ENCODE data around the gene CRABP2. TPM values are rescaled to one million over a fixed set of nuclear protein-coding genes. Genes with fewer than 3 reads are reported as not detected.
A peak's percentile ranks its signal among the peaks of the same experiment; 100 is the strongest.

CRABP2 gene
- total and polyA plus RNA-seq, 2 donors (not counting 1 experiment from before 2014, with no cell fraction given), result 0.89 to 1.2 TPM

DNA sequence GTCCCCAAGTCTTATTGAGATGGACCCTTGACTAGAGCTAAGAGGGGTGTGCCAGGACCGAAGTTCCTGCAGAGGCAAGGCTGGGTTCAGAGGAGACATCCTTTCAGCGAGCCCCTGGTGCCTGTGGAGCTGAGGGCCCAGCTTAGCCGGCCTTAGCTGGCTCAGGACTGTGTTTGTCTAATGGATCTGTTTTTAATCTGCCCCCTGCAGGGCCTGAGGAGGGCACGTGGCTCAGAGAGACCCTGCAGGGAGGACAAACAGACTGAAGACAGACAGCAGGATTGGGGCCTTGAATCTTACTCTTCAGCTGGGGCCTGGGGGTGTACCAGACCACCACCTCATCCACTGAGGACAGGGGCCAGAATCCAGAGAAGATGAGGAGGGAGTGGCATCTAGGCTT is 1.6 kb downstream of the CRABP2 start:
- H3K9me3 Mint-ChIP-seq (ENCODE audit: insufficient read depth), result no peaks in the 10 kb centered on the region
- Histone ChIP-seq H2AFZ (ENCODE audit: insufficient read depth, low read depth, low read length, poor library complexity, severe bottlenecking) (no peak overlapping the region), H3K27me3 (replicated peaks in 1 of 4; ENCODE audit: control extremely low read depth in 1 of 4, control insufficient read depth in 3 of 4, insufficient read depth in 4 of 4, low read length in 3 of 4) (peaks cover 3 to 63% (median 37%) of the 10 kb centered on the region in 4 experiments), H3K79me2 (ENCODE audit: control insufficient read depth, insufficient read depth, low read length) (no peaks in the 10 kb centered on the region), H3K9ac (ENCODE audit: low read length) (no peak overlapping the region), H3K9me3 (ENCODE audit: control extremely low read depth in 1 of 3, control insufficient read depth in 2 of 3, insufficient read depth in 1 of 3, low read length in 2 of 3) (peaks cover 0 to 3% (median 0%) of the 10 kb centered on the region in 3 donors), H4K20me1 (ENCODE audit: control insufficient read depth, insufficient read depth, low read length, poor library complexity, severe bottlenecking) (peaks cover 7% of the 10 kb centered on the region), H3K4me1 (ENCODE audit: control insufficient read depth in 2 of 2, insufficient read depth in 2 of 2, low read length in 2 of 2) (peaks cover 28% of the 10 kb centered on the region in 2 donors), H3K36me3 (replicated peaks in 1 of 2; ENCODE audit: control extremely low read depth in 1 of 2, control insufficient read depth in 1 of 2, extremely low read depth in 1 of 2, insufficient read depth in 2 of 2, low read length in 1 of 2) (no peaks in the 10 kb centered on the region), H3K4me3 (ENCODE audit: control extremely low read depth in 1 of 5, extremely low read depth in 1 of 5, insufficient read depth in 1 of 5, low read depth in 2 of 5, low read length in 4 of 5) (no peak overlapping the region), H3K27ac (ENCODE audit: low read length in 2 of 2) (no peak overlapping the region), H3K4me2 (replicated peaks; ENCODE audit: low read depth, low read length, poor library complexity, severe bottlenecking) (no peak overlapping the region)
- no peak for ATAC-seq (ENCODE audit: low read depth)
- ChIA-PET CTCF (interaction anchor here (1.4 to 7.6 kb wide), 3 partner anchors 13 to 76 kb away, joined by 4 to 80 read pairs (median 8); no protein-coding TSS in a partner anchor), POLR2A (interaction anchor here (0.6 kb wide), 1 partner anchor 12 kb away, joined by 6 read pairs; no protein-coding TSS in a partner anchor)
- 39% methylated on average over 4 of the region's 4 CpGs for WGBS (ENCODE audit: insufficient coverage)
- intact Hi-C loops (cut with micrococcal nuclease), result no loop called here
- H3K27me3 Mint-ChIP-seq, result peaks cover 33% of the 10 kb centered on the region
- H3K4me3 Mint-ChIP-seq, result peak overlapping the region; percentile 59
- DNase-seq, result no peak
- H3K4me1 Mint-ChIP-seq, result peaks cover 32% of the 10 kb centered on the region
- no peak for TF ChIP-seq EZH2 (IDR thresholded peaks at IDR 0.05; ENCODE audit: borderline replicate concordance, insufficient read depth, low read depth, low read length, poor library complexity, severe bottlenecking)
- TF ChIP-seq, protein P1, sequence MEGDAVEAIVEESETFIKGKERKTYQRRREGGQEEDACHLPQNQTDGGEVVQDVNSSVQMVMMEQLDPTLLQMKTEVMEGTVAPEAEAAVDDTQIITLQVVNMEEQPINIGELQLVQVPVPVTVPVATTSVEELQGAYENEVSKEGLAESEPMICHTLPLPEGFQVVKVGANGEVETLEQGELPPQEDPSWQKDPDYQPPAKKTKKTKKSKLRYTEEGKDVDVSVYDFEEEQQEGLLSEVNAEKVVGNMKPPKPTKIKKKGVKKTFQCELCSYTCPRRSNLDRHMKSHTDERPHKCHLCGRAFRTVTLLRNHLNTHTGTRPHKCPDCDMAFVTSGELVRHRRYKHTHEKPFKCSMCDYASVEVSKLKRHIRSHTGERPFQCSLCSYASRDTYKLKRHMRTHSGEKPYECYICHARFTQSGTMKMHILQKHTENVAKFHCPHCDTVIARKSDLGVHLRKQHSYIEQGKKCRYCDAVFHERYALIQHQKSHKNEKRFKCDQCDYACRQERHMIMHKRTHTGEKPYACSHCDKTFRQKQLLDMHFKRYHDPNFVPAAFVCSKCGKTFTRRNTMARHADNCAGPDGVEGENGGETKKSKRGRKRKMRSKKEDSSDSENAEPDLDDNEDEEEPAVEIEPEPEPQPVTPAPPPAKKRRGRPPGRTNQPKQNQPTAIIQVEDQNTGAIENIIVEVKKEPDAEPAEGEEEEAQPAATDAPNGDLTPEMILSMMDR (IDR thresholded peaks at IDR 0.05), result no peak
- no peak overlapping the region for H3K27ac Mint-ChIP-seq

DNA sequence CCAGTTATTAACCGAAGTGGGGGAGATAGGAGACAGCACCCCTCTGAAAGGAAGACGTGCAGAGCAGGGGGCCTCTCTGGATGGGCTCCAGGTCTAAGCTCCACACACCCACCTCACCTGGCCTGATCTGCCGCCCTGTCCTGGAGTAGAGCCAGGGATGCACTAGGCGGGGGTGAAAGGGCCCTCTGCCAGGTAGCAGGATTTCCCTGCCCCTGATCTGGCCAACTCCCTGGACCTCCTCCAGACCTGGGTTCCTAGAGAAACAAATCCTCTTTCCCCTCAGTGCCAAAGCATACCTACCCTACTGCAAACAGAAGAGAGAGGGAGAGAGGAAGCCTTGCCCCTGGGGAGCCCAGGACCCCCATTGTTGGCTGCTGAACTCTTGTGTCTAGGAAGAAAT is 2.0 kb downstream of the CRABP2 start:
- TF ChIP-seq, protein P1 (IDR thresholded peaks at IDR 0.05), result no peak
- TF ChIP-seq EZH2 (IDR thresholded peaks at IDR 0.05; ENCODE audit: borderline replicate concordance, insufficient read depth, low read depth, low read length, poor library complexity, severe bottlenecking), result no peak
- no peak for DNase-seq
- intact Hi-C loops (cut with micrococcal nuclease), result no loop called here
- H3K27me3 Mint-ChIP-seq, result peaks cover 35% of the 10 kb centered on the region
- Histone ChIP-seq H3K27me3 (replicated peaks in 1 of 4; ENCODE audit: control extremely low read depth in 1 of 4, control insufficient read depth in 3 of 4, insufficient read depth in 4 of 4, low read length in 3 of 4) (peaks cover 3 to 63% (median 37%) of the 10 kb centered on the region in 4 experiments), H3K79me2 (ENCODE audit: control insufficient read depth, insufficient read depth, low read length) (no peaks in the 10 kb centered on the region), H2AFZ (ENCODE audit: insufficient read depth, low read depth, low read length, poor library complexity, severe bottlenecking) (no peak overlapping the region), H3K4me3 (ENCODE audit: control extremely low read depth in 1 of 5, extremely low read depth in 1 of 5, insufficient read depth in 1 of 5, low read depth in 2 of 5, low read length in 4 of 5) (no peak overlapping the region), H3K4me1 (ENCODE audit: control insufficient read depth in 2 of 2, insufficient read depth in 2 of 2, low read length in 2 of 2) (peaks cover 28% of the 10 kb centered on the region in 2 donors), H3K36me3 (replicated peaks in 1 of 2; ENCODE audit: control extremely low read depth in 1 of 2, control insufficient read depth in 1 of 2, extremely low read depth in 1 of 2, insufficient read depth in 2 of 2, low read length in 1 of 2) (no peaks in the 10 kb centered on the region), H3K4me2 (replicated peaks; ENCODE audit: low read depth, low read length, poor library complexity, severe bottlenecking) (no peak overlapping the region), H3K9me3 (ENCODE audit: control extremely low read depth in 1 of 3, control insufficient read depth in 2 of 3, insufficient read depth in 1 of 3, low read length in 2 of 3) (peaks cover 0 to 3% (median 0%) of the 10 kb centered on the region in 3 donors), H3K9ac (ENCODE audit: low read length) (no peak overlapping the region), H4K20me1 (ENCODE audit: control insufficient read depth, insufficient read depth, low read length, poor library complexity, severe bottlenecking) (peaks cover 7% of the 10 kb centered on the region), H3K27ac (ENCODE audit: low read length in 2 of 2) (no peak overlapping the region)
- POLR2A ChIA-PET, result interaction anchor here (0.6 to 0.7 kb wide), 2 partner anchors 13 to 27 kb away, joined by 6 read pairs; no protein-coding TSS in a partner anchor
- CTCF ChIA-PET, result interaction anchor here (1.4 to 7.6 kb wide), 2 partner anchors 13 to 42 kb away, joined by 4 to 80 read pairs; no protein-coding TSS in a partner anchor
- peaks cover 32% of the 10 kb centered on the region for H3K4me1 Mint-ChIP-seq
- ATAC-seq (ENCODE audit: low read depth), result no peak
- H3K4me3 Mint-ChIP-seq, result no peak overlapping the region
- H3K27ac Mint-ChIP-seq, result no peak overlapping the region
- 90% methylated on average over 2 of the region's 4 CpGs for WGBS (ENCODE audit: insufficient coverage)
- H3K9me3 Mint-ChIP-seq (ENCODE audit: insufficient read depth), result no peaks in the 10 kb centered on the region
